BJ (cell line): ENCODE data around the gene MGST3. TPM values are rescaled to one million over a fixed set of nuclear protein-coding genes. Genes with fewer than 3 reads are reported as not detected.
"Not testable (repeated sequence)": the region's sequence is repeated elsewhere in the genome, so short reads cannot be mapped to it uniquely, and the experiment has no call there.

Source experiments
- CTCF ChIA-PET: fragments of 350-600 bp; formaldehyde crosslinking; extraction: SDS; loops from one replicate; lab custom pipeline; 2021; ENCODE audit warnings: antibody characterized with exemption, inconsistent platforms; lab: Yijun Ruan, JAX
- POLR2A ChIA-PET: fragments of 300-600 bp; sonication (Branson Sonifier 250); formaldehyde crosslinking; extraction: SDS; loops from one replicate; lab custom pipeline; 2021; ENCODE audit warnings: antibody characterized with exemption; lab: Charles Lee
- DNase-seq: peaks from one replicate; pipeline ENCODE4 v3.0.0-alpha.2; 2011; ENCODE audit warnings: low read depth
- H3K27me3 ChIP-seq: 2 replicates; pipeline ENCODE4 v1.6.0; 2011; ENCODE audit warnings: low read length; ENCODE audit not compliant: control insufficient read depth, insufficient read depth
- H3K36me3 ChIP-seq: 2 replicates; pipeline ENCODE4 v1.5.1; 2011; ENCODE audit warnings: low read length; ENCODE audit not compliant: control insufficient read depth, insufficient read depth
- H3K4me3 ChIP-seq: 2 replicates; pipeline ENCODE4 v1.5.1; 2011; ENCODE audit warnings: low read depth, mild to moderate bottlenecking, control low read depth, low read length
- CTCF ChIP-seq: IDR thresholded peaks from 2 replicates; pipeline ENCODE4 v1.5.1; 2011; ENCODE audit warnings: low read depth, mild to moderate bottlenecking, control low read depth, inconsistent platforms, low read length, moderate library complexity; ENCODE audit not compliant: insufficient read depth
- polyA minus RNA-seq: library from RNA; depleted of rRNA, polyadenylated mRNA; stranded (reverse); fragments of >200 nt; gene quantifications from 2 replicates; pipeline ENCODE4 v1.2.3, GENCODE V29; 2011; rRNA and poly(A)+ RNA removed
- polyA plus RNA-seq: library from polyadenylated mRNA; depleted of rRNA; stranded (reverse); fragments of >200 nt; gene quantifications from 2 replicates; pipeline ENCODE4 v1.2.3, GENCODE V29; 2011; rRNA removed

Gene MGST3
- 220 and 261 TPM in 2 replicates for polyA plus RNA-seq
- polyA minus RNA-seq, result 63.2 and 105 TPM in 2 replicates

DNA sequence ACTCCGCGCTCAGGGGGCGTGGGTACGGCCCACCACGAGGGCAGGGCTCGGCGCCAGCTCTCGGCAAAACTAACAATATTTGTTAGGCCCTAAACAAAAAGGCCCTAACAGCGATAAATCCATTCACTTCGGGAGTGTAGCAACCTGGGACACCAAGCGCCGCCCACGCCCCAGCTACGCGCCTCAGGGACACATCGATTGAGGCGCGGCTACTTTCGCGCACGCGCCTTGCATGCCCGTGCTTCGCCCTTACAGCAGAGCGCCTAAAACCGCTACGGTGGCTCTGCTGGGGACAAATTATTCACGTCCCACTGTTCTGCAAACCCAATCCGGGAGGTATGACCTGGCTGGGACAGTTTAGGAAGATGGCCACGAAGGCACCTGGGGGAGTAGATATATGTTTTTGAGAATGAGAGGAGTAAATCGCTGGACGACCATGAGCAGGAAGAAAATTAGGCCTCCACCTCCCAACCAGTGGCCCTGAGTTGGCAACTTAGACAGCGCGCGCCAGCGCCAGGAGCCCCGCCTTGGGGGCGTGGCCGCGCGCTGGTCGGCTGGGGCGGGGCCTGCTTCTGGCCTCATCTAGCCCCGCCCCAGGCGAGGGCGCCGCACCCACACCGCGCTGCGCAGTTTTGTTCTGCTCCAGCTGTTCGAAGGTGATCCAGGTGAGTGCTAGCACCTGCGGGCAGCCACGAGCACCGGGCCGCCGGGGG lies at the start of gene MGST3:
MGST3 (plus strand) TSS at position 606 of the 713 bp plus-strand sequence. CDS start 18,614 bp downstream, outside the sequence.
- TF ChIP-seq CTCF, result no peak
- H3K27me3 ChIP-seq, result no peaks in the 10 kb centered on the region
- H3K4me3 ChIP-seq, result peak within 1 kb of the TSS; percentile 82
- H3K36me3 ChIP-seq, result no peaks in the 10 kb centered on the region
- ChIA-PET CTCF (interaction anchor here (1.1 kb wide), 1 partner anchor 28 kb away, joined by 4 read pairs; no protein-coding TSS in a partner anchor), POLR2A (no interaction called here)
- peak; percentile 82 for DNase-seq

- TF ChIP-seq CTCF, result no peak
- ChIA-PET POLR2A (no interaction called here), CTCF (interaction anchor here (1.2 kb wide), 1 partner anchor 190 kb away, joined by 3 read pairs; no protein-coding TSS in a partner anchor)
- H3K36me3 ChIP-seq, result no peaks in the 10 kb centered on the region
- peaks cover 3% of the 10 kb centered on the region; the same call in 1 of the 2 replicates for H3K27me3 ChIP-seq
- DNase-seq, result no peak
- no peak overlapping the region for H3K4me3 ChIP-seq
These were observed 49.1 kb upstream of the MGST3 start for GRCh38 chr1:165581926-165582325.

GRCh38 chr1:165586398-165586797 lies 44.6 kb upstream of the MGST3 start:
- no peak for DNase-seq
- H3K4me3 ChIP-seq, result no peak overlapping the region
- CTCF ChIA-PET, result interaction anchor here (0.8 to 5.5 kb wide), 3 partner anchors 135 to 219 kb away, joined by 3 to 38 read pairs (median 5); no protein-coding TSS in a partner anchor
- peaks cover 8% of the 10 kb centered on the region; the same call in 1 of the 2 replicates for H3K27me3 ChIP-seq
- no peak for TF ChIP-seq CTCF
- POLR2A ChIA-PET, result no interaction called here
- H3K36me3 ChIP-seq, result no peaks in the 10 kb centered on the region

GRCh38 chr1:165591391-165591790 lies 39.6 kb upstream of the MGST3 start:
- POLR2A ChIA-PET, H3K36me3 ChIP-seq, H3K4me3 ChIP-seq, DNase-seq: not testable (repeated sequence)
- peaks cover 18% of the 10 kb centered on the region for H3K27me3 ChIP-seq
- CTCF ChIA-PET, result interaction anchor here (1.2 to 13.1 kb wide), 8 partner anchors 7 to 446 kb away, joined by 3 to 236 read pairs (median 7); no protein-coding TSS in a partner anchor

DNA sequence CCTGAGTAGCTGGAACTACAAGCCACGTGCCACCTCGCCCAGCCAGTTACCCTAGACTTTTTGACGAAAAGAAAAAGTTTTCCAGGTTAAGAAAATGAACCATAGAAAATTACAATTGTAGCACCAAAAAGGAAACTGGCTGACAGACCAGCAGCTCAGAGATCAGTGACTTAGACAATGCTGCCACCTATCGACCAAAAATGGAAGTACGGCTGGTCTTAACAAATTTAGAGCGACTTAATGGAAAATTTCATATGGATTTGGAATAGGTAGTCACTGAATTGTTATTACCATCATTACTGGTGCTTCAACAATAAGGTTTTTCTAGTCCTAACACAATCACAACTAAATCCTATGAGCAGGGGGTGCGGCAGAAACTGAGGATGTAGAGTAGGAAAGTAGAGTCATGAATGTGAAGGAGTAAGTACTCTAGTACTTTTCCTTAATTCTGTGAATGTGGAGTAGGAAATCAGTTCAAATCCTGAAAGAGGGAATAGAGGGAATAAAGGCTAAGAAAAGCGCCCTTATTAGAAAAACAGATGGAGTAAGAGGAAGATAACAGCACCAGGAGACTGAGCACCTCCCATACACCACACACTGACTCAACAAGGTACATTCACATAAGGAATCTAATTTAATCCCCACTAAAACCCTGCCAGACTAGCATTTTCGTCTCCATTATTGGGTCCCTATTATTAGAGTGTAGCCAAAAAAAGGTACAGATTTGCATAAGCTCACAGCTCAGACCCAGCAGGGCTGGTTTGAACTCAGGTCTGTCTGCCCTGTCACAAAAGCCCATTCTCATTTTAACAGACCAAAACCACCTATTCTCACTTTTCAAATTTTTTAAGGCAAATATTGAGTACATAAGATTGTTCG lies 37.9 kb upstream of the MGST3 start:
- no peak for DNase-seq
- POLR2A ChIA-PET, result no interaction called here

More for the DNA sequence above, 37.9 kb upstream of the MGST3 start:
- Histone ChIP-seq H3K27me3 (peaks cover 16% of the 10 kb centered on the region), H3K36me3 (no peaks in the 10 kb centered on the region), H3K4me3 (no peak overlapping the region)
- TF ChIP-seq CTCF, result peak; percentile 82
- CTCF ChIA-PET, result interaction anchor here (0.7 to 13.1 kb wide), 18 partner anchors 8 to 448 kb away, joined by 3 to 236 read pairs (median 4); no protein-coding TSS in a partner anchor
